Type B pancreatic cell (in vitro differentiated cells): Measurements from ENCODE around the gene ABHD12. TPM values are rescaled to one million over a fixed set of nuclear protein-coding genes. Genes with fewer than 3 reads are reported as not detected.
A peak's percentile ranks its signal among the peaks of the same experiment; 100 is the strongest.
"Not testable (repeated sequence)": the region's sequence is repeated elsewhere in the genome, so short reads cannot be mapped to it uniquely, and the experiment has no call there.

Experiments
- DNase-seq: peaks from one replicate; pipeline ENCODE4 v3.0.0; 2021; ENCODE audit warnings: mixed read lengths; ENCODE audit not compliant: unreplicated experiment; ENCODE audit errors: extremely low spot score
- H3K27ac Mint-ChIP-seq: 2 replicates; pipeline ENCODE4 v1.8.0; 2021; ENCODE audit warnings: mild to moderate bottlenecking, mixed read lengths
- H3K27me3 Mint-ChIP-seq: 2 replicates; pipeline ENCODE4 v1.8.0; 2021; ENCODE audit warnings: mixed read lengths
- H3K36me3 Mint-ChIP-seq: 2 replicates; pipeline ENCODE4 v1.8.0; 2021; ENCODE audit warnings: mixed read lengths
- H3K4me1 Mint-ChIP-seq: one replicate; pipeline ENCODE4 v1.8.0; 2021; ENCODE audit warnings: mixed read lengths; ENCODE audit not compliant: unreplicated experiment
- H3K4me3 Mint-ChIP-seq: 2 replicates; pipeline ENCODE4 v1.8.0; 2021; ENCODE audit warnings: mild to moderate bottlenecking, mixed read lengths
- H3K9me3 Mint-ChIP-seq: 2 replicates; pipeline ENCODE4 v1.8.0; 2021; ENCODE audit warnings: mixed read lengths
- CTCF ChIP-seq: fragments of 200-600 bp; sonication (generic); conservative IDR thresholded peaks from 2 replicates; pipeline ENCODE4 v1.5.0; 2021; ENCODE audit warnings: antibody characterized with exemption, mild to moderate bottlenecking
- total RNA-seq: library from RNA; stranded (reverse); gene quantifications from 2 replicates; pipeline ENCODE4 v1.2.1, GENCODE V29; 2021; ENCODE audit warnings: low replicate concordance

ABHD12 gene
- total RNA-seq, 1 donor from 2014 or later = 68.9 TPM

GRCh38 chr20:25314497-25315417, 75.9 kb downstream of the ABHD12 start:
- H3K27ac Mint-ChIP-seq = no peak overlapping the region

GRCh38 chr20:25313593-25313992, 77.0 kb downstream of the ABHD12 start:
- no peak for DNase-seq
- Mint-ChIP-seq H3K4me3 (no peak overlapping the region), H3K27me3 (no peaks in the 10 kb centered on the region), H3K4me1 (peaks cover 16% of the 10 kb centered on the region), H3K27ac (no peak overlapping the region), H3K9me3 (no peaks in the 10 kb centered on the region), H3K36me3 (peaks cover 14% of the 10 kb centered on the region)
- no peak for TF ChIP-seq CTCF

More at GRCh38 chr20:25314497-25315417, 75.9 kb downstream of the ABHD12 start:
- Mint-ChIP-seq H3K36me3 (peaks cover 14% of the 10 kb centered on the region), H3K4me3 (no peak overlapping the region), H3K4me1 (peaks cover 16% of the 10 kb centered on the region), H3K9me3 (no peaks in the 10 kb centered on the region), H3K27me3 (no peaks in the 10 kb centered on the region)
- TF ChIP-seq CTCF = peak; percentile 30
- DNase-seq = no peak

- DNase-seq, H3K9me3 Mint-ChIP-seq, H3K27ac Mint-ChIP-seq, H3K27me3 Mint-ChIP-seq, H3K4me3 Mint-ChIP-seq: not testable (repeated sequence)
- H3K36me3 Mint-ChIP-seq = peaks cover 14% of the 10 kb centered on the region
- peaks cover 16% of the 10 kb centered on the region for H3K4me1 Mint-ChIP-seq
Measured at GRCh38 chr20:25312716-25313115, 77.9 kb downstream of the ABHD12 start.

- H3K4me1 Mint-ChIP-seq = peaks cover 16% of the 10 kb centered on the region
- peak overlapping the region; percentile 36 for H3K4me3 Mint-ChIP-seq
- H3K27me3 Mint-ChIP-seq = no peaks in the 10 kb centered on the region
- H3K36me3 Mint-ChIP-seq = peaks cover 18% of the 10 kb centered on the region
- no peak for TF ChIP-seq CTCF
- H3K9me3 Mint-ChIP-seq = no peaks in the 10 kb centered on the region
- no peak for DNase-seq
- peak overlapping the region; percentile 90 for H3K27ac Mint-ChIP-seq
Measured at GRCh38 chr20:25310921-25311728, 79.5 kb downstream of the ABHD12 start.

GRCh38 chr20:25310268-25310920, 80.2 kb downstream of the ABHD12 start:
- peak; percentile 44 for TF ChIP-seq CTCF
- no peaks in the 10 kb centered on the region for H3K27me3 Mint-ChIP-seq
- H3K9me3 Mint-ChIP-seq = no peaks in the 10 kb centered on the region
- H3K36me3 Mint-ChIP-seq = peaks cover 13% of the 10 kb centered on the region
- H3K4me3 Mint-ChIP-seq = peak overlapping the region; percentile 36
- DNase-seq = no peak
- peak overlapping the region; percentile 90 for H3K27ac Mint-ChIP-seq
- peaks cover 12% of the 10 kb centered on the region for H3K4me1 Mint-ChIP-seq
